Loucy (cell line): ENCODE measurements around the gene PRR9.
A peak's percentile ranks its signal among the peaks of the same experiment; 100 is the strongest.
"Not testable (repeated sequence)": the region's sequence is repeated elsewhere in the genome, so short reads cannot be mapped to it uniquely, and the experiment has no call there.

Experiments
- H2AFZ ChIP-seq: fragments of 200-600 bp; sonication (generic); 2 replicates; pipeline ENCODE4 v1.6.0; 2016; ENCODE audit warnings: antibody characterized with exemption, mild to moderate bottlenecking, low read length, moderate library complexity
- H3F3A ChIP-seq: fragments of 200-600 bp; 2 replicates; pipeline ENCODE4 v1.6.0; 2016; ENCODE audit warnings: antibody characterized with exemption, low read depth, mild to moderate bottlenecking
- H3K27me3 ChIP-seq: fragments of 200-600 bp; sonication (generic); 2 replicates; pipeline ENCODE4 v1.6.1; 2014; ENCODE audit warnings: low read length, mild to moderate bottlenecking; ENCODE audit not compliant: insufficient read depth, poor library complexity, severe bottlenecking
- H3K36me3 ChIP-seq: fragments of 200-600 bp; sonication (generic); 2 replicates; pipeline ENCODE4 v1.6.1; 2016; ENCODE audit warnings: low read length; ENCODE audit not compliant: insufficient read depth
- H3K4me1 ChIP-seq: fragments of 200-600 bp; sonication (generic); 2 replicates; pipeline ENCODE4 v1.5.1; 2014; ENCODE audit warnings: low read length, mild to moderate bottlenecking; ENCODE audit not compliant: insufficient read depth, poor library complexity, severe bottlenecking
- H3K4me2 ChIP-seq: fragments of 200-600 bp; sonication (generic); 2 replicates; pipeline ENCODE4 v1.6.0; 2014; ENCODE audit warnings: antibody characterized with exemption, low read length, low read depth, mild to moderate bottlenecking; ENCODE audit not compliant: poor library complexity, severe bottlenecking
- H3K4me3 ChIP-seq: fragments of 200-600 bp; sonication (generic); 2 replicates; pipeline ENCODE4 v1.5.1; 2014; ENCODE audit warnings: low read length, mild to moderate bottlenecking, mixed read lengths; ENCODE audit not compliant: poor library complexity, severe bottlenecking
- H3K79me2 ChIP-seq: fragments of 200-600 bp; sonication (generic); 2 replicates; pipeline ENCODE4 v1.6.1; 2014; ENCODE audit warnings: low read length; ENCODE audit not compliant: insufficient read depth
- H3K9ac ChIP-seq: fragments of 200-600 bp; sonication (generic); 2 replicates; pipeline ENCODE4 v1.6.0; 2014; ENCODE audit warnings: mild to moderate bottlenecking, low read depth, low read length, moderate library complexity; ENCODE audit not compliant: poor library complexity, severe bottlenecking
- H3K9me2 ChIP-seq: fragments of 200-600 bp; sonication (generic); replicated peaks from 2 replicates; pipeline ENCODE4 v1.6.1; 2016; ENCODE audit warnings: low read depth, low read length, mixed read lengths
- H3K9me3 ChIP-seq: fragments of 200-600 bp; sonication (generic); 2 replicates; pipeline ENCODE4 v1.6.1; 2014; ENCODE audit warnings: mild to moderate bottlenecking, antibody characterized with exemption, low read length, low read depth; ENCODE audit not compliant: insufficient read depth
- H4K20me1 ChIP-seq: fragments of 200-600 bp; sonication (generic); 2 replicates; pipeline ENCODE4 v1.6.0; 2014; ENCODE audit warnings: antibody characterized with exemption, low read length, mild to moderate bottlenecking; ENCODE audit not compliant: insufficient read depth, poor library complexity, severe bottlenecking
- EZH2phosphoT487 ChIP-seq: fragments of 200-600 bp; IDR thresholded peaks from 2 replicates; pipeline ENCODE4 v1.6.1; 2018; ENCODE audit warnings: antibody characterized with exemption, mild to moderate bottlenecking, moderate library complexity, borderline replicate concordance
- TF ChIP-seq, protein P1 (sequence below): fragments of 200-600 bp; sonication (generic); conservative IDR thresholded peaks from 2 replicates; pipeline ENCODE4 v1.5.1; 2014; ENCODE audit warnings: mild to moderate bottlenecking, antibody characterized with exemption, low read length

PRR9 gene

DNA sequence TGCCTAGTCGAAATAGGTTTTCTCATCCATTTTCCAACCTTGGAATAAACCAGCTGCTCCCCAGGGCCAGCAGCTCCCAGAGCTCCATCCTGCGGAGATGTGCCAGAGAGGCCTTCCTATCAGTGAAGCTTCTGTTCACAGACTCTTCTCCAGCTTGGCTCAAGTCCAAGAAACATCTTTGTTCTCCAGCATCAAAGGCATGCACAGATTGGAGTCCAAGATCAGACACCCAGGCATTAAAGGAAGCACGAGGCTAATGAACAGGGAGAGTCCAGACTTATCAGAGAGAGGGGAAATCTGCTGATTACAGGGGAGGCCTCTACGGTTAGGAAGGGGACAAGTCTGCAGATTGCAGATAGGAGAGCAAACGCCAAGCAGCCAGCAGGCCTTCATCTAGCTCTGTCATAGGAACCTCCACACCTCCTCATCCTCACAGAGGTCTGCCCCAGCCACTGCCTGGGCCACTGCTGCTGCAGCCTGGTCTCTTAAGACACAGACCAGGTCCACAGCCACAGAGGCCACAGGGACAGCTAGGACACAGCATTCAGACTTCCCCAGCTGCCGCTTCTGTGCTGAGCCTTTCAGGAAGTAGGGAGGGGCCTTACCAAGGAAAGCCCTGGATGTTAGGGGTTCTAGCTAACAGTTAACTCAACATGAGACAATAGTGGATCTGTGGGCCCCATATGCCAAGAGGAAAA lies 3.4 kb downstream of the PRR9 start:
- Histone ChIP-seq H3K4me1 (peaks cover 19% of the 10 kb centered on the region), H3K4me2 (no peak overlapping the region), H3K79me2 (no peaks in the 10 kb centered on the region), H3K27me3 (no peaks in the 10 kb centered on the region), H2AFZ (no peak overlapping the region), H3F3A (0 out of 2 replicates have a peak, but pooled peaks cover 2% of the 10 kb centered on the region), H3K9me3 (no peaks in the 10 kb centered on the region), H3K9ac (no peak overlapping the region), H4K20me1 (no peaks in the 10 kb centered on the region), H3K4me3 (no peak overlapping the region), H3K36me3 (no peaks in the 10 kb centered on the region), H3K9me2 (no peaks in the 10 kb centered on the region)
- no peak for TF ChIP-seq EZH2phosphoT487
- TF ChIP-seq, protein P1, sequence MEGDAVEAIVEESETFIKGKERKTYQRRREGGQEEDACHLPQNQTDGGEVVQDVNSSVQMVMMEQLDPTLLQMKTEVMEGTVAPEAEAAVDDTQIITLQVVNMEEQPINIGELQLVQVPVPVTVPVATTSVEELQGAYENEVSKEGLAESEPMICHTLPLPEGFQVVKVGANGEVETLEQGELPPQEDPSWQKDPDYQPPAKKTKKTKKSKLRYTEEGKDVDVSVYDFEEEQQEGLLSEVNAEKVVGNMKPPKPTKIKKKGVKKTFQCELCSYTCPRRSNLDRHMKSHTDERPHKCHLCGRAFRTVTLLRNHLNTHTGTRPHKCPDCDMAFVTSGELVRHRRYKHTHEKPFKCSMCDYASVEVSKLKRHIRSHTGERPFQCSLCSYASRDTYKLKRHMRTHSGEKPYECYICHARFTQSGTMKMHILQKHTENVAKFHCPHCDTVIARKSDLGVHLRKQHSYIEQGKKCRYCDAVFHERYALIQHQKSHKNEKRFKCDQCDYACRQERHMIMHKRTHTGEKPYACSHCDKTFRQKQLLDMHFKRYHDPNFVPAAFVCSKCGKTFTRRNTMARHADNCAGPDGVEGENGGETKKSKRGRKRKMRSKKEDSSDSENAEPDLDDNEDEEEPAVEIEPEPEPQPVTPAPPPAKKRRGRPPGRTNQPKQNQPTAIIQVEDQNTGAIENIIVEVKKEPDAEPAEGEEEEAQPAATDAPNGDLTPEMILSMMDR = no peak

DNA sequence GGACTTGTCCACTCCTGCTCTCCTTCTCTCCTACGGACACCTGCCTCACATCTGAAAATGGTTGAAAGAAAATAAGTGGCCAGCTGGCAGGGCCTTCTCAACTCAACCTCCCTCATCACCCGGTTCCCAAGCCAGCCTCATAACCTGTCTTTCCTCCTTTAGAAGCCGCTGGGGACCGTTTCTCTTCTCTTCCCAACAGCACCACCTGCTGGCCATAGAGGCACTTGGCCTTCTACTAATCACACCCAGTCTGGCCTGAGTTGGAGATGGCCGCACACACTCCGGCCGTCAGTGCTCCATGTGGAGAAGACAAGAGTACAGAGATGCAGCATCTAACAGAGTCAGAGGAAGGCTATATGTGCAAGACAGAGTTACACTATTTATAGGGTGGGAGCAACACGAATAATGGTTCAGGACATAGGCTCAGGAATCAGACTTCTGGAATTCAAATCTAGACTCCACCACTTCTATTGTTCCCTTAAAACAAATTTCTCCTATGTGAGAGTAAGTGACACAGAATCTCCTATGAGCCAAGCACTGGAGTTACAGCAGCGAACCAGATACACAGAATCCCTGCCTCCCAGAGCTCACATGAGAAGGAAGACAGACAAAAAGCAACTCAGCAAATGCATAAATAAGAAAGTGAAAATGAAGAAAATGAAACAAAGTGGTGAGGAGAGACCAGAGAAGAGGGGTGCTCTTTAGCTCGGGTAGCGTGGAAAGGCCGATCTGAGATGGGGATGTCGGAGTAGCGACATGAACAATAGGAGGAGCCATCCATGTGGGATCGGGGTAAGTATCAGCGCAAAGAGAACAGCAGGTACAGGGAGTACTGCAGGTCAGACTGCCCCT lies 5.9 kb downstream of the PRR9 start:
- H3K4me2 ChIP-seq, H3K9ac ChIP-seq, H4K20me1 ChIP-seq, H3K79me2 ChIP-seq, H3K9me2 ChIP-seq, H3F3A ChIP-seq, H3K27me3 ChIP-seq, H3K4me1 ChIP-seq, H3K36me3 ChIP-seq, H3K9me3 ChIP-seq, H3K4me3 ChIP-seq: not testable (repeated sequence)
- peak overlapping the region; percentile 59; the same call in 1 of the 2 replicates for H2AFZ ChIP-seq
- TF ChIP-seq, protein P1 = peak; percentile 66

DNA sequence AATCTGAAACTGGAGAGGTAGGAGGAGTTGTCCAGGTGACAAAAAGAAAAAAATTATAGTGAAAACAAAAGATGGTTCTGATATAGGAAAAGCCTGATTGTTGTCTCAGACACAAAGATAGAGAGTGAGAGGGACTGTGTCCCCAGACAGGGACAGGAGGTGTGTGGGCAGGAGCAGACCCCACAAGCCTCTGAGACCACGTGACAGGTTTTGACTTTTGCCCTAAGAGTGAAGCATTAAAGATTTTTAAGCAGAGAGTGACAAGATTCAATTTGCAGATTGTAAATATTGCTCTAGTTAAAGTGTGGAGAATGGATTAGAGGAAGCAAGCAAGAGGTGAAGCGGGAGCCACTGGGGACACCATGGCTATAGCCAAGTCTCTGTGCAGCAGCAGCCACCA lies 10.4 kb downstream of the PRR9 start:
- H3K27me3 ChIP-seq = no peaks in the 10 kb centered on the region
- no peaks in the 10 kb centered on the region for H3K9me2 ChIP-seq
- H4K20me1 ChIP-seq = no peaks in the 10 kb centered on the region
- H3K4me1 ChIP-seq = no peaks in the 10 kb centered on the region
- H3K9ac ChIP-seq = no peak overlapping the region
- H3K4me3 ChIP-seq = no peak overlapping the region
- no peaks in the 10 kb centered on the region for H3K79me2 ChIP-seq
- no peak overlapping the region for H3K4me2 ChIP-seq
- no peaks in the 10 kb centered on the region for H3F3A ChIP-seq
- no peaks in the 10 kb centered on the region for H3K9me3 ChIP-seq
- no peaks in the 10 kb centered on the region for H3K36me3 ChIP-seq
- no peak for TF ChIP-seq EZH2phosphoT487
- TF ChIP-seq, protein P1 = no peak
- no peak overlapping the region for H2AFZ ChIP-seq
